ENCODE measurements around the gene SAMD14.

- TF ChIP-seq CTCF (IDR thresholded peaks at IDR 0.05) = no peak
- TF ChIP-seq EZH2 (IDR thresholded peaks at IDR 0.05) = no peak
Observed at GRCh38 chr17:50175035-50175807, 45.3 kb upstream of the SAMD14 start.
